Stimulated activated CD8-positive, alpha-beta memory T cell treated with anti-CD3 and anti-CD28 coated beads, Interleukin-12 subunit alpha, Interleukin-12 subunit beta, amount 100 ng/mL, for 24 hours (primary cell): ENCODE results near the gene KRTAP10-3.
"Not testable (repeated sequence)": the region's sequence is repeated elsewhere in the genome, so short reads cannot be mapped to it uniquely, and the experiment has no call there.

Experiments
- DNase-seq: peaks from one replicate; pipeline ENCODE4 v3.0.0-alpha.2; 2020; ENCODE audit errors: extremely low read depth

KRTAP10-3 gene

DNA sequence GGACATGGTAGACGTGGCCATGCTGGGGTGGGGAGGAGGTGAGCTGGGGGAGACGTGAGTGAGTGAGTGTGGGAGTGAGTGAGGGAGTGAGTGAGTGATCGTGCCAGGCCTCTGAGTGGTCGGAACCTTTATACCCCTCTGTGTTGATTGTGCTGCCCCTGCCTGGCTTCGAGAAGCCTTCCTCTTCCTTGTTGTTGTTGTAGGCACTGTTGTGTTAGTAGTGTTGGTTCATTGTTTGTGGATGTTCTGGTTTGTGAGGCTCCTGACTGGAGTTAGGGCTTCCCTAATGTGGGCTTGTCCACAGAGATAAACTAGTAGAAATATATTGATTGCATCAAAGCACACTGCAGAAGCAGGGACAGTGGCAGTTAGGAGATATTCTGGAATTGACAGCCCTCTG, at the start of gene KRTAP10-3:
TSS of gene KRTAP10-3 (minus strand) at position 101 of the 400 bp plus-strand sequence. CDS start at position 21, 80 bp downstream.
- DNase-seq = no peak

- DNase-seq = no peak
These were observed 47.9 kb upstream of the KRTAP10-3 start for GRCh38 chr21:44606495-44606894.

GRCh38 chr21:44603911-44604310, 45.3 kb upstream of the KRTAP10-3 start:
- DNase-seq = no peak

- DNase-seq = no peak
These were observed 44.7 kb upstream of the KRTAP10-3 start for GRCh38 chr21:44603109-44603875.

GRCh38 chr21:44602463-44602850, 43.9 kb upstream of the KRTAP10-3 start:
- DNase-seq = no peak

- DNase-seq = no peak
These were observed 43.2 kb upstream of the KRTAP10-3 start for GRCh38 chr21:44601596-44602462.

DNA sequence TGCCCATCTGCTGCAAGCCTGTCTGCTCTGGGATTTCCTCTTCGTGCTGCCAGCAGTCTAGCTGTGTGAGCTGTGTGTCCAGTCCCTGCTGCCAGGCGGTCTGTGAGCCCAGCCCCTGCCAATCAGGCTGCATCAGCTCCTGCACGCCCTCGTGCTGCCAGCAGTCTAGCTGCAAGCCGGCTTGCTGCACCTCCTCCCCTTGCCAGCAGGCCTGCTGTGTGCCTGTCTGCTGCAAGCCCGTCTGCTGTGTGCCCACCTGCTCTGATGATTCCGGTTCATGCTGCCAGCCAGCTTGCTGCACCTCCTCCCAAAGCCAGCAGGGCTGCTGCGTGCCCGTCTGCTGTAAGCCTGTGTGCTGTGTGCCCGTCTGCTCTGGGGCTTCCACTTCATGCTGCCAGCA, 42.5 kb upstream of the KRTAP10-3 start:
- not testable (repeated sequence) for DNase-seq

DNA sequence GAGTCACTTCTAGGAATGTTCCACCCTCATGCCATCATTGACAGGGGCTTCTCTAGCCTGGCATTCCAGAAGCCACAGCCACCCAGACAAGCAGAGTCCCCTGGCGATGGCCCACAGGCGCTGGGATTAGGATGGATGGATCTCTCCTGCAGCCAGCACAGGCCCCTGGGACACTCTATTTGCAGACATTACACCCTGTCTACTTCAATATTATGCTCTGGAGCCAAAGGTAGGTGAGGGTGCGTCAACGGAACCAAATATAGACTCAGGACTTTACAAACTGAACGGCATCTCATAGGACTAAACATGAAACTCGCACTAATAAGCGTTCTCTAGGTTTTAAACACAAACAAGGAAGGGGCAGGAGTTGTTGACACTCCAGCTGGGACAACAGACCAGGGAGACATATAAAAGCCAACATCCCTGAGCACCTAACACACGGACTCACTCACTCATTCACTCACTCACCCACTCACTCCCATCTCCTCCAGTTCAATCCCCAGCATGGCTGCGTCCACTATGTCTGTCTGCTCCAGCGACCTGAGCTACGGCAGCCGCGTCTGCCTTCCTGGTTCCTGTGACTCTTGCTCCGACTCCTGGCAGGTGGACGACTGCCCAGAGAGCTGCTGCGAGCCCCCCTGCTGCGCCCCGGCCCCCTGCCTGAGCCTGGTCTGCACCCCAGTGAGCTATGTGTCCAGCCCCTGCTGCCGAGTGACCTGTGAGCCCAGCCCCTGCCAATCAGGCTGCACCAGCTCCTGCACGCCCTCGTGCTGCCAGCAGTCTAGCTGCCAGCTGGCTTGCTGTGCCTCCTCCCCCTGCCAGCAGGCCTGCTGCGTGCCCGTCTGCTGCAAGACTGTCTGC, 41.8 kb upstream of the KRTAP10-3 start, which contains the start of gene KRTAP10-7:
TSS of gene KRTAP10-7 (plus strand) at position 480 of the 861 bp plus-strand sequence. CDS start at position 505, 25 bp downstream.
- DNase-seq = not testable (repeated sequence)

DNA sequence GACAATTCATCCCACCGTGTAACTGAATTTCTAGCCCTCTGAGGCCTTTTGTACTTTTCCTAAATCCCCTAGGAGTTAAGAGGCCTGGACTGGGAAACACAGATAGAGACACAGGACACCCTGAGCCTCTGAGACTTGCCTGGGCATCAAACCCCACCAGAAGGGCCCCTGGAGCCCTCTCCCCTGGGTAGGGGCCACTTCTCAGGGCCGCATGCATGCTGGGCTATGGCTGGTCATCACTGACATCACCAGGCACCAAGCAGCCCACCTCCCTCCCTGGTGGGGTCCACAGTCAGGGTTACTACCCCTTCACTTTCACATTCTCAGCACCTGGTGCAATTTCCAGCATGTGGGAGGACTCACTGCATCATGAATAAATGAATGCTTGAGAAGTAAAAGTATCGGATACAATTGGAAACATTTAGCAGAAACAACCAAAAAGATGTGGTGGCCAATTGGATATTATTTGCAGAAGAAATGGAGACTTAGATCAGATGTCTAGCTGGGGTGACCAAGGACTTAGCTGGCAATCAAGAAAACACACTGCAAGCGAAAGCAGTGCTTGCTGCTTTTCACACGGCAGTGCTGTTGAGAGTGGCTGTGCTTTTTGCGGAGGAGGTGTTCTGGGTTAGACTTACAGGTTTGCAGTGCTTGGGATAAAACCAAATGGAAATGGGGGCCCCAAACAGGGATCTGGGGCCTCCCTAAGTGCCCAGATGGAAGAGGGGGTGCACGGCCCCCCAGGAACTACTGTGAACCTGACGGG, 40.9 kb upstream of the KRTAP10-3 start:
- no peak for DNase-seq

DNA sequence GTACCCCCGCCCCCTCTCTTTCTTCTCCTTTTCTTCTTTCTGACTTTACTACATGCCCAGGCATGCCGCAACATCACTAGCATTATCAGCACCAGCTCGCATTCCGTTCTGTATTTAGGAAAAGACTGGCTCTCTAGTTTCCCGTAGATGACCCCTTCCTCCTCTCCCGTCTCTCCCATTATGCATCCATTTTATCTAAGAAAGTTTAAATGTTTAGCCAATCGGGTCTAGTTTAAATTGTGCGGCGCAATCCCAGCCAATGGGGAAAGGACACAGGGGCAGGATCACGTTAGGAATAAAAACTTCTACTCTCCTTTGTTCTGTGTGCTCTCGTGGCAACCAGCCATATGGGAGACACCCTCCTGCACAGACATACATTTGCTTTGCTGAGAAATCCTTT, 39.5 kb upstream of the KRTAP10-3 start:
- no peak for DNase-seq

GRCh38 chr21:44596068-44596725, 37.6 kb upstream of the KRTAP10-3 start:
- no peak for DNase-seq

GRCh38 chr21:44595524-44595923, 36.9 kb upstream of the KRTAP10-3 start:
- no peak for DNase-seq

DNA sequence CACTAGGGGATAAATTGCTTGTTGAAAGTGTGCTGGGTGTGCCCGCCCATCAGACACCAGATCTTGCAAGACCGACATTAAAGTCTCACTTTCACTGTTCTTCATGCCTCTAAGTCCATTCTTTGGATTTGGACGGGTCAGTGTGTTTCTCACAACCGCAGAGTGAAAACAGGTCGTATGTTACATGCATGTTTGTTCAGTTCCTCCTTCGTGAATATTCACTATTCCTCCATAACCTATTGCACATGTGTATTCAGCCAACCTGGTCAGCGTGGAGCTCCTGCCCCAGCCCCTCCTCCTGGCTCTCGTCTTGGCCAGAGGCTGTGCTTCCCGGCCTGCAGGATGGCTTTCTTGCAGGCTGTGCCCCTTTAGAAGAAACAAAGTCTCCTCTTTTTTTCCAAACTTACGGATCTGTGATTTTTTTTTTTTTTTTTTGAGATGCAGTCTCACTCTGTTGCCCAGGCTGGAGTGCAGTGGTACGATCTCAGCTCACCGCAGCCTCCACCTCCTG, 35.9 kb upstream of the KRTAP10-3 start:
- DNase-seq = no peak

- DNase-seq = no peak
These were observed 35.2 kb upstream of the KRTAP10-3 start for GRCh38 chr21:44593598-44594405.

DNA sequence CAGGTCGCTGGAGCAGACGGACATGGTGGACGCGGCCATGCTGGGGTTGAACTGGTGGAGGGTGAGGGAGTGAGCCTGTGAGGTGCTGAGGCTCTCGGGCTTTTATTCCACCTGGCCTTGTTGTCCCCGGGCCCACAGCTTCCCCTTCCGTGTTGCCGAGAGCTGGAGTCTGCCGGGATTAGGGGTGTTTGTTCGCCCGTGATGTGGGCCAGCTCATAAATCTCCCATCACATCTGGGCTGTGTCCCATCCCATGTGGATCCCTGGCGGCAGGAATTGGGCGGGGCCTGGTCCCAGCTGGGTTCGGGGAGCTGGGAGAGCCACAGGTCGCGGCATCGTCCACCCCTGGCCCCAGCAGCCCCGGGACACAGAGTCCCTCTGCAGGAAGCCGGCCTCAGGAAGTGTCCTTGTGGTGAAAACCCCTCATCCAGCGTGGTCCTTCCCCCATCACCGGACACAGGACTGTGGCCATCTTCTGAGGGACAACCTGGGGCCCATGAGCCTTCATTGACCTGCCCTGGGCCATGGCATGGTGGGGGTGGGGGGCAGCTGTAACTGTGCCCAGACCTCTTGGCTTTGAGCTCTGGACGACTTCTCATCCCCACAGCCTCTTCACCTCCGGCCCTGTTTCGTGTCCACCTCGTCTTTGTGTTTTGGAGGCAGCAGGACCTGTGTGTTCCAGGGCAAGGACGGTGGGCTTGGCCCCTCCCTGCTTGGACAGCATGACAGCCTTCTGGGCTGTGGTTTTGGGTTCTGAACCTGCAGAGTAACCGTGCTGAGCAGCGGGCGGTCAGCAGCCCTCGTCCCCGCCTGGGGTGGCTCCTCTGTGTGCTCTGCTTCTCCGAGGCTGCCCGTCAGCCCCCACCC, 34.1 kb upstream of the KRTAP10-3 start, which contains the start of gene KRTAP10-6:
TSS of gene KRTAP10-6 (minus strand) at position 60 of the 866 bp plus-strand sequence. CDS start at position 39, 21 bp downstream.
- no peak for DNase-seq

GRCh38 chr21:44591801-44592130, 33.2 kb upstream of the KRTAP10-3 start:
- not testable (repeated sequence) for DNase-seq

DNA sequence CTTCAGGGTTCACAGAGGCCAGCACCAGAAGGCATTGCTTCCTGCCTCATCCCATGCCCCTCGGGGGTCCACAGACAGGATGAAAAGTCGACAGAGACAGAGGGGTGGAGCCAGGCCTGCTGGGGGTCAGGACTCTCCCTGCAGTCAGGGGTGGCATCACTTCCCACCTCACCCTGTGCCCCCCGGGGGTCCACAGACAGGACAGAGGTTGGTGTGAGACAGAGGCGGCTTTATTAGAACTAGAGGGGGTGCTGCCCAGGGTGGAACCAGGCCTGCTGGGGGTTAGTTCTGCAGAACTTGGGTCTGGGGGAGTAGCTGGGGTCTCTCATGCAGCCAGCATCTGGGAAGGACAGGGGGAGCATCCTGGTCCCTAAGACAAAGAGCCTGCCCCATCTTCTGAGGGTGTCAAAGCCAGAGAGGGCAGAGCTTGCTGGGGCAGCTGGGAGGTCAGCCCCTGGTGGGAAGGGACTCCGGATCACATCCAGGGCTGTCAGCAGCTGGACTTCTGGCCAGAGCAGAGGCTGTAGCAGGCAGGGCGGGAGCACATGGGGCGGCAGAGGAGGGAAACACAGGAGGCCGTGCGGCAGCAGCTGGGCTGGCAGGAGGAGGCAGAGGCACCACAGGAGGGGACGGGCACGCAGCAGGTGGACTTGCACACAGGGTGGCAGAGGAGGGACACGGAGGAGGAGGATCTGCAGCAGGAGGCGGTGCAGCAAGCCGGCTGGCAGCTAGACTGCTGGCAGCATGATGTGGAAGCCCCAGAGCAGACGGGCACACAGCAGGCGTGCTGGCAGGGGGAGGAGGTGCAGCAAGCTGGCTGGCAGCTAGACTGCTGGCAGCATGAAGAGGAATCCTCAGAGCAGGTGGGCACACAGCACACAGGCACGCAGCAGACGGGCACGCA, 32.6 kb upstream of the KRTAP10-3 start:
- not testable (repeated sequence) for DNase-seq
